OCI-LY7 (cell line): ENCODE measurements around the gene CXorf65. TPM values are rescaled to one million over a fixed set of nuclear protein-coding genes. Genes with fewer than 3 reads are reported as not detected.

Experiments
- BruUV-seq: library from RNA; stranded (reverse); fragments of 400-500 nt; replicated peaks from 2 replicates; lab custom pipeline; 2021; lab: Mats Ljungman, UMichigan
- CTCF ChIA-PET: fragments of 300-600 bp; sonication (Branson Sonifier 250); formaldehyde crosslinking; loops from one replicate; lab custom pipeline; 2022; ENCODE audit warnings: antibody characterized with exemption; ENCODE audit not compliant: unreplicated experiment; lab: Charles Lee
- POLR2A ChIA-PET: fragments of 300-600 bp; sonication (Branson Sonifier 250); formaldehyde crosslinking; loops from one replicate; lab custom pipeline; 2022; ENCODE audit warnings: antibody characterized with exemption; lab: Charles Lee
- DNase-seq: peaks from one replicate; pipeline ENCODE4 v3.0.0-alpha.2; 2015; ENCODE audit warnings: low spot score
- H2AFZ ChIP-seq: fragments of 200-600 bp; sonication (generic), shearing (Covaris generic); 2 replicates; pipeline ENCODE4 v1.6.1; 2014; ENCODE audit warnings: mild to moderate bottlenecking, antibody characterized with exemption, low read length, moderate library complexity
- H3K27ac ChIP-seq: fragments of 200-600 bp; sonication (generic); 2 replicates; pipeline ENCODE4 v1.5.1; 2014; ENCODE audit warnings: mixed run types, low read depth, mild to moderate bottlenecking, moderate library complexity, low read length, inconsistent platforms; ENCODE audit not compliant: poor library complexity, severe bottlenecking
- H3K36me3 ChIP-seq: fragments of 200-600 bp; sonication (generic); 2 replicates; pipeline ENCODE4 v1.6.1; 2014; ENCODE audit warnings: mild to moderate bottlenecking, antibody characterized with exemption, low read length, moderate library complexity, mixed read lengths; ENCODE audit not compliant: insufficient read depth
- H3K4me1 ChIP-seq: fragments of 200-600 bp; sonication (generic); 2 replicates; pipeline ENCODE4 v1.5.1; 2014; ENCODE audit warnings: mild to moderate bottlenecking, low read length; ENCODE audit not compliant: insufficient read depth, poor library complexity, severe bottlenecking
- H3K4me2 ChIP-seq: fragments of 200-600 bp; sonication (generic); 2 replicates; pipeline ENCODE4 v1.6.1; 2014; ENCODE audit warnings: mild to moderate bottlenecking, low read length
- H3K4me3 ChIP-seq: fragments of 200-600 bp; sonication (generic); 2 replicates; pipeline ENCODE4 v1.5.1; 2014; ENCODE audit warnings: mild to moderate bottlenecking, low read depth, low read length; ENCODE audit not compliant: poor library complexity, severe bottlenecking
- H3K79me2 ChIP-seq: fragments of 200-600 bp; sonication (generic); 2 replicates; pipeline ENCODE4 v1.6.1; 2016; ENCODE audit warnings: low read depth, mild to moderate bottlenecking, low read length, moderate library complexity, mixed read lengths; ENCODE audit not compliant: insufficient read depth
- H3K9me2 ChIP-seq: fragments of 200-600 bp; sonication (generic); 2 replicates; pipeline ENCODE4 v1.6.1; 2016; ENCODE audit warnings: mild to moderate bottlenecking, low read length, mixed read lengths; ENCODE audit not compliant: insufficient read depth
- H3K9me3 ChIP-seq: fragments of 200-600 bp; sonication (generic); 2 replicates; pipeline ENCODE4 v1.6.1; 2014; ENCODE audit warnings: mild to moderate bottlenecking, mixed run types, low read length, mixed read lengths
- H4K20me1 ChIP-seq: fragments of 200-600 bp; sonication (generic); 2 replicates; pipeline ENCODE4 v1.6.1; 2014; ENCODE audit warnings: mild to moderate bottlenecking, antibody characterized with exemption, low read length, moderate library complexity, mixed read lengths; ENCODE audit not compliant: insufficient read depth
- EZH2phosphoT487 ChIP-seq: fragments of 200-600 bp; sonication (generic); IDR thresholded peaks from 2 replicates; pipeline ENCODE4 v1.6.1; 2018; ENCODE audit warnings: low read depth, borderline replicate concordance, mild to moderate bottlenecking, mixed run types, antibody characterized with exemption, low read length, moderate library complexity, mixed read lengths
- intact Hi-C: fragments of 100-400 bp; cut with micrococcal nuclease; formaldehyde crosslinking; loops from one replicate; pipeline ENCODE4 v1.10.0; 2022; ENCODE audit not compliant: unreplicated experiment
- total RNA-seq, 2 experiments: library from RNA; depleted of rRNA in 1 of 2; stranded (reverse); fragments of >200 nt in 1 of 2; shearing (Covaris generic) in 1 of 2; gene quantifications; 2 replicates each; pipeline ENCODE4 v1.2.3, GENCODE V29; 2014 to 2022
- TF ChIP-seq, protein P1 (sequence below): fragments of 200-600 bp; sonication (generic); conservative IDR thresholded peaks from 2 replicates; pipeline ENCODE4 v1.5.1; 2014; ENCODE audit warnings: mild to moderate bottlenecking, antibody characterized with exemption, low read length, moderate library complexity, mixed read lengths

CXorf65 gene
- total RNA-seq, 2 experiments from 2014 or later: 1.8 to 3.2 TPM

DNA sequence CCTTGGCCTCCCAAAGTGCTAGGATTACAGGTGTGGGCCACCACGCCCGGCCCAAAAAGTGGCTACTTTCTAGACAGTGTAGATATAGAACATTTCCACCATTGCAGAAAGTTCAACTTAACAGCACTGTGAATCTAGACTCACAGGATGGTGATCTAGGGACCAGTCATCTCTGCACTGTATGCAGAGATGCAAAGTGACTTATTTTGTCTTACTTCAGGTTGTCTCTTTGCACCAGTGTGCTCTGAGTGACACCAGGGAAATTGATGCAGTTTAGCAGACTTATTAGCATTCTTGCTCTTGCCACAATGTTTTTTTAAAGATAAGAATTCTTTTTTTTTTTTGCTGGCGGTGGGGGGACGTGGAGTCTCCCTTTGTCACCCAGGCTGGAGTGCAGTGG is 23.7 kb downstream of the CXorf65 start:
- POLR2A ChIA-PET: interaction anchor here (1.1 kb wide), 1 partner anchor 207 kb away, joined by 9 read pairs; no protein-coding TSS in a partner anchor
- intact Hi-C loops: no loop called here
- H4K20me1 ChIP-seq: no peaks in the 10 kb centered on the region
- H2AFZ ChIP-seq: no peak overlapping the region
- DNase-seq: no peak
- no peaks in the 10 kb centered on the region for H3K9me3 ChIP-seq
- H3K4me1 ChIP-seq: no peaks in the 10 kb centered on the region
- H3K9me2 ChIP-seq: no peaks in the 10 kb centered on the region
- H3K27ac ChIP-seq: no peak overlapping the region
- no peak overlapping the region for H3K4me3 ChIP-seq
- TF ChIP-seq, protein P1, sequence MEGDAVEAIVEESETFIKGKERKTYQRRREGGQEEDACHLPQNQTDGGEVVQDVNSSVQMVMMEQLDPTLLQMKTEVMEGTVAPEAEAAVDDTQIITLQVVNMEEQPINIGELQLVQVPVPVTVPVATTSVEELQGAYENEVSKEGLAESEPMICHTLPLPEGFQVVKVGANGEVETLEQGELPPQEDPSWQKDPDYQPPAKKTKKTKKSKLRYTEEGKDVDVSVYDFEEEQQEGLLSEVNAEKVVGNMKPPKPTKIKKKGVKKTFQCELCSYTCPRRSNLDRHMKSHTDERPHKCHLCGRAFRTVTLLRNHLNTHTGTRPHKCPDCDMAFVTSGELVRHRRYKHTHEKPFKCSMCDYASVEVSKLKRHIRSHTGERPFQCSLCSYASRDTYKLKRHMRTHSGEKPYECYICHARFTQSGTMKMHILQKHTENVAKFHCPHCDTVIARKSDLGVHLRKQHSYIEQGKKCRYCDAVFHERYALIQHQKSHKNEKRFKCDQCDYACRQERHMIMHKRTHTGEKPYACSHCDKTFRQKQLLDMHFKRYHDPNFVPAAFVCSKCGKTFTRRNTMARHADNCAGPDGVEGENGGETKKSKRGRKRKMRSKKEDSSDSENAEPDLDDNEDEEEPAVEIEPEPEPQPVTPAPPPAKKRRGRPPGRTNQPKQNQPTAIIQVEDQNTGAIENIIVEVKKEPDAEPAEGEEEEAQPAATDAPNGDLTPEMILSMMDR: no peak
- no peak for TF ChIP-seq EZH2phosphoT487
- H3K36me3 ChIP-seq: no peaks in the 10 kb centered on the region
- no peaks in the 10 kb centered on the region for H3K79me2 ChIP-seq
- CTCF ChIA-PET: no interaction called here
- no TSS peak for BruUV-seq
- H3K4me2 ChIP-seq: no peak overlapping the region

DNA sequence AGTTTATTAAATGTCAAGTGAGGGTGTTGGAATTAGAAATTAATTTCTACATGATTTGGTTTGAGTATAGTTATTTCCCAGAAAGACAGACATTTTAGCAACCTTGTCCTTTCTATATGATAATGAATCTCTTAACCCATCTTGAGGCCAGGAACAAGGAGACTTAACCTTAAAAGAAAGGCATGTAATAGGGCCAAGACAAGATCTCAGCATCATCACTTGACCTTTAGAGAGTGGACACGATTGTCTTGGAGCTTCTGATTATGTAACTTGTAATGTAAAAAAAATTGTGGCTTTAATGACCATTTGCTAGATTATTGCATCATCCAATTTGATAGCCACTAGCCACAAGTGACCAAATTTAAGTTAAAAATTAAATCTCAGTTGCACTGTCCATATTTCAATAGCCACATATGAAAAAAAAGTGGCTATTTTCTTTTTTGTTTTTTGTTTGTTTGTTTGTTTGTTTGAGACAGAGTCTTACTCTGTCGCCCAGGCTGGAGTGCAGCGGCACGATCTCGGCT is 24.4 kb downstream of the CXorf65 start:
- intact Hi-C loops: no loop called here
- DNase-seq: no peak
- Histone ChIP-seq H3K4me2 (no peak overlapping the region), H3K79me2 (no peaks in the 10 kb centered on the region), H2AFZ (no peak overlapping the region), H4K20me1 (no peaks in the 10 kb centered on the region), H3K4me1 (no peaks in the 10 kb centered on the region), H3K27ac (no peak overlapping the region), H3K36me3 (no peaks in the 10 kb centered on the region), H3K9me3 (no peaks in the 10 kb centered on the region), H3K4me3 (no peak overlapping the region), H3K9me2 (no peaks in the 10 kb centered on the region)
- ChIA-PET CTCF (no interaction called here), POLR2A (interaction anchor here (0.9 to 1.1 kb wide), 2 partner anchors 24 to 207 kb away, joined by 3 to 9 read pairs; no protein-coding TSS in a partner anchor)
- TF ChIP-seq, protein P1: no peak
- TF ChIP-seq EZH2phosphoT487: no peak
- BruUV-seq: no TSS peak

DNA sequence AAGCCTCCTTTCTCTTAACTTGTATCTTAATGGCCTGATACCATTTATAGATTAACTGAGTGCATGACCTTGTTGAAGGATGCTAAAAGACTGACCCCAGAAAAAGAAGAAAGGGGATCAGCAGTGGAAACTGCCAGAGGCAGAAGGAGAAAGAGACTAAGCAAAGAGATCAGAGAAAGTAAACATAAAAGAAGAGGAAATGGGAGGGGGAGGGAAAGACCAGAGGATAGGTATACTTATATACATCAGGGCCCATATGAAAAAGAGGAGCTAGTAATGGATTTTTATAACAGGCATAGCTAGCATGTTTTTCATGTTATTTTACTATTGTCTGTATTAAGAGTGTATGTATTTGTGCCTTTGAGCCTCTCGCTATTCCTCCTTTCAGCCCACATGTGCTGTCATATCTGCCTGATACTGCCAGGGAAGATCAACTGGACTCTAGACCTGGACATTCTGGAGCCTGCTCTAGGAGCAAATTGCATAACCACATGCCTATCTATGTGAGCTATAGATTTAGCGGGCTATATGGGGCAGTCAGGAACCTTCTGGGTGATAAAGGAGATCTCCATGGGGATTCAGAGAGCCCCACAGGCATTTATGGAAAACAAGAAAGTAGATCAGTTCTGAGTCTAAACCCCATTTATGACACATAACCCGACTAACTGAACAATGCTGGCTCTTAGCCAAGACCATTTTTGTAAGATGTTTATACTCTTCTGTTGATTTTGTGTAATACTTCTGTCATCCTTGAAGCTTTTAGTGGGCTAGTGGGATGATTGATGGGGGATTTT is 25.0 kb downstream of the CXorf65 start:
- H2AFZ ChIP-seq: no peak overlapping the region
- H3K27ac ChIP-seq: no peak overlapping the region
- H3K36me3 ChIP-seq: no peaks in the 10 kb centered on the region
- DNase-seq: no peak
- H3K4me1 ChIP-seq: no peaks in the 10 kb centered on the region
- TF ChIP-seq EZH2phosphoT487: no peak
- TF ChIP-seq, protein P1: no peak
- POLR2A ChIA-PET: interaction anchor here (0.7 to 0.9 kb wide), 2 partner anchors 23 to 116 kb away, joined by 3 read pairs; no protein-coding TSS in a partner anchor
- intact Hi-C loops: no loop called here
- H3K4me3 ChIP-seq: no peak overlapping the region
- no peaks in the 10 kb centered on the region for H3K9me3 ChIP-seq
- CTCF ChIA-PET: no interaction called here
- H3K4me2 ChIP-seq: no peak overlapping the region
- H3K79me2 ChIP-seq: no peaks in the 10 kb centered on the region
- no peaks in the 10 kb centered on the region for H3K9me2 ChIP-seq
- no peaks in the 10 kb centered on the region for H4K20me1 ChIP-seq
- no TSS peak for BruUV-seq
